Epithelial cell of proximal tubule (primary cell): ENCODE data around the gene HOXD11. TPM values are rescaled to one million over a fixed set of nuclear protein-coding genes. Genes with fewer than 3 reads are reported as not detected.

Experiments used
- DNase-seq: peaks from one replicate; pipeline ENCODE4 v3.0.0-alpha.2; 2011; ENCODE audit warnings: low read depth
- H3K4me3 ChIP-seq: 2 replicates; pipeline ENCODE4 v1.5.1; 2011; ENCODE audit warnings: low read depth, mild to moderate bottlenecking, low read length
- CTCF ChIP-seq: conservative IDR thresholded peaks from 2 replicates; pipeline ENCODE4 v1.5.1; 2012; ENCODE audit warnings: low read depth, mild to moderate bottlenecking, low read length
- total RNA-seq: library from RNA; depleted of rRNA; stranded (reverse); fragments of >200 nt; gene quantifications from 2 replicates; pipeline ENCODE4 v1.2.3, GENCODE V29; 2015

The HOXD11 gene
- total RNA-seq, 1 donor from 2014 or later, result 25.1 TPM

GRCh38 chr2:176149481-176149938 lies 42.4 kb downstream of the HOXD11 start:
- DNase-seq, result no peak
- peak overlapping the region; percentile 70 for H3K4me3 ChIP-seq
- no peak for TF ChIP-seq CTCF

- TF ChIP-seq CTCF, result no peak
- no peak for DNase-seq
- H3K4me3 ChIP-seq, result peak overlapping the region; percentile 70
Measured at GRCh38 chr2:176149939-176150583, 43.0 kb downstream of the HOXD11 start.

- DNase-seq, result no peak
- no peak for TF ChIP-seq CTCF
- H3K4me3 ChIP-seq, result peak overlapping the region; percentile 70
Measured at GRCh38 chr2:176150584-176151441, 43.7 kb downstream of the HOXD11 start.

- peak within 1 kb of the TSS; percentile 70 for H3K4me3 ChIP-seq
- no peak for TF ChIP-seq CTCF
- DNase-seq, result no peak
Measured at GRCh38 chr2:176151442-176152287, 44.6 kb downstream of the HOXD11 start, which contains the start of gene HOXD4. Gene HOXD4 (plus strand): TSS chr2:176151550. CDS start chr2:176151634, 84 bp downstream.

GRCh38 chr2:176152350-176153181 lies 45.5 kb downstream of the HOXD11 start:
- H3K4me3 ChIP-seq, result peak overlapping the region; percentile 70
- DNase-seq, result no peak
- no peak for TF ChIP-seq CTCF
